Esophagus squamous epithelium (tissue), 4 donors: Measurements from ENCODE around the gene NR2F6.

Experiments
- POLR2A ChIP-seq, 4 donors: fragments of 450-650 bp; IDR thresholded peaks; one replicate each; pipeline ENCODE4 v1.6.1; 2017; ENCODE audit warnings: antibody characterized with exemption in 4 of 4, mild to moderate bottlenecking in 4 of 4, moderate library complexity in 3 of 4
- TF ChIP-seq, protein P1 (sequence below), 6 experiments: fragments of 450-650 bp in 4 of 6; fragments of 200-600 bp in 2 of 6; sonication (generic) in 2 of 6; IDR thresholded peaks; one replicate each; pipeline ENCODE4 v1.5.1; 2016 to 2019; ENCODE audit warnings: antibody characterized with exemption in 6 of 6, mild to moderate bottlenecking in 4 of 6, moderate library complexity in 4 of 6

- TF ChIP-seq POLR2A (IDR thresholded peaks at IDR 0.05), result no peak
- TF ChIP-seq, protein P1, sequence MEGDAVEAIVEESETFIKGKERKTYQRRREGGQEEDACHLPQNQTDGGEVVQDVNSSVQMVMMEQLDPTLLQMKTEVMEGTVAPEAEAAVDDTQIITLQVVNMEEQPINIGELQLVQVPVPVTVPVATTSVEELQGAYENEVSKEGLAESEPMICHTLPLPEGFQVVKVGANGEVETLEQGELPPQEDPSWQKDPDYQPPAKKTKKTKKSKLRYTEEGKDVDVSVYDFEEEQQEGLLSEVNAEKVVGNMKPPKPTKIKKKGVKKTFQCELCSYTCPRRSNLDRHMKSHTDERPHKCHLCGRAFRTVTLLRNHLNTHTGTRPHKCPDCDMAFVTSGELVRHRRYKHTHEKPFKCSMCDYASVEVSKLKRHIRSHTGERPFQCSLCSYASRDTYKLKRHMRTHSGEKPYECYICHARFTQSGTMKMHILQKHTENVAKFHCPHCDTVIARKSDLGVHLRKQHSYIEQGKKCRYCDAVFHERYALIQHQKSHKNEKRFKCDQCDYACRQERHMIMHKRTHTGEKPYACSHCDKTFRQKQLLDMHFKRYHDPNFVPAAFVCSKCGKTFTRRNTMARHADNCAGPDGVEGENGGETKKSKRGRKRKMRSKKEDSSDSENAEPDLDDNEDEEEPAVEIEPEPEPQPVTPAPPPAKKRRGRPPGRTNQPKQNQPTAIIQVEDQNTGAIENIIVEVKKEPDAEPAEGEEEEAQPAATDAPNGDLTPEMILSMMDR (IDR thresholded peaks at IDR 0.05), result no peak
These were observed 50.6 kb downstream of the NR2F6 start for GRCh38 chr19:17195106-17195505.
